Stimulated activated CD8-positive, alpha-beta memory T cell treated with anti-CD3 and anti-CD28 coated beads, Interleukin-7, amount 100 ng/mL, for 4 hours (primary cell): ENCODE results near the gene MOBP.

ENCODE experiments used
- DNase-seq, 2 donors: peaks; one replicate each; pipeline ENCODE4 v3.0.0-alpha.2; 2020; ENCODE audit warnings: low read depth in 2 of 2

Gene MOBP

DNA sequence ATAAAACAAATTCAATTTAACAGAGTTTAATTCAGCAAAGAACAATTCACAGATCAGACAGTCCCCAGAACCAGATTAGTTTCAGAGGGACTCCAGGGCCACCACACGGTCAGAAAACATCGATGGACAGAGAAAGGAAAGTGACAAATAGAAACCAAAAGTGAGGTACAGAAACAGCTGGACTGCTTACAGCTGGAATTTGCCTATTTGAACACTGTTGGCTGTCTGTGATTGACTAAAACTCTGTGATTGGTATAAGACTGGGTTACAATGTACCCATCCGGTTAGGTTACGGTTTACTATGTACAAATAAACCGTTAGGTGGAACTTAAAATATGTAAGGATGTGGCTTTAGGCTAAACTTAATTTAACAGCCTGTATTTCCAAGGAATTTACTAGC is 30.3 kb downstream of the MOBP start:
- DNase-seq: no peak

DNA sequence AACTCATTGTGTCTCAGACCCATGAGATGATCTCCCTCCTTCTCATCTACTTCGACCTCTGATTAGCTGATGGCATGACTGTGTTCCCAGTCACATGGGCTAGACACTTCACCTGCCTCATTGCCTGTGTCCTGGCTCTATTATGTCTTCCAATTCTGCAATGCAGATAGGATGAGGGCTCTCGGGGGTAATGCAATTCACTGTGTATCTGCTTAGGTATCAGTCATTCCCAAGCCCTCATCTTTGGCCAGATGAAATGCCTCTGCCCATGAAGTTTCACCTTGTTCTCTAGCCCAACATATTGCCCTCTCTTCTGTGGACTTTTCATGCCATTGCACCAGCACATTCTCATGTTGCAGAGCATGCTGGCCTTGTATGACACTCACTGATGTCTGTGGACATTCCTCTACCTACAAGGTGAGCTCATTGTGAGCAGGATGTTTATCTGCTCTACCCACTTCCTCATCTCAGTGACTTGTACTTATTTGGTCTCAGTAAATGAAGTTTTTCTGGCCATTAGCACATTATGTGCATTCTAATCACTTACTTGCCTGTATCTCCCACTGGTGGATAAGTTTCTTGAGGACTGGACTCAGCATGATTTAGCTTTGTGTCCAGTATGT is 32.3 kb downstream of the MOBP start:
- no peak for DNase-seq

DNA sequence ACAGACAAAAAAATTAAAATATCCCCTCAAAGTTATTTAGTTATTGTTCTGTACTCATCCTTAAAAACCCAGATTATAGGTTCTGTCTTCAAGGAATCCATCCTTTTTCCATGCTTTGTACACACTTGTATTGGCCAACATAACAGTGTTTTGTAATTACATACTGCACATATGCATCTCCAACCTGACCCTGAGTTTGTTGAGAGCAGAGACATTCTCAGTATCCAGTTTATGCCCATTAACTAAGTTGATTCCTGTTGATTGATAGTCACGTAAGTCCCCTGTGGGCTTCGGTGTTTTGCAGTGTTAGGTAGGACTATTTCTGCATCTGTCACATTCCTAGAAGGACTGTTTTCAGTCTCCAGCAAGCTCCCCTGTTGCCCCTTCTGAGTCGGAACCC is 33.6 kb downstream of the MOBP start:
- DNase-seq: no peak

DNA sequence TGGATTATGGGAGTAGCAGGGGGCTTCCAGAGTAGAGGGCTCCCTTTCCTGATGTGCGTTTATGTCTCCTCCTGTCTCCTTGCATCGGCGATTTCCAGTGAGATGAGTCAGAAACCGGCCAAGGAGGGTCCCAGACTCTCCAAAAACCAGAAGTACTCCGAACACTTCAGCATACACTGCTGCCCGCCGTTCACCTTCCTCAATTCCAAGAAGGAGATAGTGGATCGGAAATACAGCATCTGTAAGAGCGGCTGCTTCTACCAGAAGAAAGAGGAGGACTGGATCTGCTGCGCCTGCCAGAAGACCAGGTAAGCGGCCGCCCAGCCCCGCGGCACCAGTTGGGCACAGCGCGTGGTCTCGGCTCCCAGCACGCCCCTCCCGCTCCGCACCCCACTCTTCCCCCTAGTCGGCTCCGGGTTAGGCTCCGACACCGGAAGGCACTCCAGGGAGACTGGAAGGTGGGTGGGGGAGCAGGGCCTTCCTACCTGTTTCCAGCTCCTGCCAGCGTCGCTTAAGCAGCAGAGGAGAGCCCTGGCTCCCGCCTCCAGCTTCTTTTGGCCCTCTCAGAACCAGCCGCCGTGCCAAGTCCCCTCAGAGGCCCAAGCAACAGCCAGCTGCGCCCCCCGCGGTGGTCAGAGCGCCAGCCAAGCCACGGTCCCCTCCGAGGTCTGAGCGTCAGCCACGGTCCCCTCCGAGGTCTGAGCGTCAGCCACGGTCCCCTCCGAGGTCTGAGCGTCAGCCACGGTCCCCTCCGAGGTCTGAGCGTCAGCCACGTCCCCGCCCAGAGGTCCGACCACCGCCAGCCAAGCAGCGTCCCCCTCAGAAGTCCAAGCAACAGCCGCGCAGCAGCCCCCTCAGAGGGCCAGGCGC is 34.7 kb downstream of the MOBP start:
- DNase-seq: no peak

GRCh38 chr3:39502838-39503145 is 35.3 kb downstream of the MOBP start:
- no peak for DNase-seq

DNA sequence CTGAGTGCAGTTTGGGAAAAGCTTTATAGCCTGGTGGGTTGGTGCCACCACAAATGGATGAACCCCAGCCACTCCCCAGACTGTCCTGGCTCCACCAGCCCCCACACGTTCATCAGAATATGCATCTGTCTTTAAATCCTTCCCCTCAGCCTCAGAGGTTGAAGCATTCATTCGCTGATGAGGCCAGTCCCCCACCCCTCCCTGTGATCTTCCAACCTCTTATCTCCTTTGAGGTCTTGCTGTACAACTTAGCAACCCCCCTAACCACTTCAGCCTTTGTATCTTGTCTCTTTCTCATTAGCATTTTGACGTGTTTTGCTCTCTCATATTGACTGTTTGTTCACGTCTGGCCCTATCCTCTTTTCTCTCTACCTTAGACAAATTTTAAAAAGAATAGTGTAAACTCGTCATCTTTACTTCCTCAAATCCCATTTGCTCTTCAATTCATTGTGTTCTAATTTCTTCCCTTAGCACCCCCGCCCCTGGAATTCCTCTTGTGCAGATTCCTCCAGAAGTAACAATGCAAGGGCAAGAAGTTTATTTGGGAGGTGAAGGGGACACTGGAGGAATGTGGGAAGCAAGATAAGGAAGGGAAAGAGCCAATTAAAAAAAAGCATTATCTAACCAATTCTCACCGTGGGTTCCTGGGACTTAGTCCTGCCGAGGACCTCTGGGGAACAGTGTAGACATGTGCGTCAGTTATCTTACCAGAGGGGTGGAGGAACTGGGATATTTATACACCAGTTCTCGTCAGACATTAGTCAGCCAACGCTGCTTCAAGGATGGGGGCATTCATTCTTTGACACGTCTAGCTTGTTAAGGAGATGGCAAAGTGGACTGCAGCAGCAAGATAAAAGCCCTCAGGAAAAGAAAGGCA is 38.6 kb downstream of the MOBP start:
- no peak for DNase-seq

DNA sequence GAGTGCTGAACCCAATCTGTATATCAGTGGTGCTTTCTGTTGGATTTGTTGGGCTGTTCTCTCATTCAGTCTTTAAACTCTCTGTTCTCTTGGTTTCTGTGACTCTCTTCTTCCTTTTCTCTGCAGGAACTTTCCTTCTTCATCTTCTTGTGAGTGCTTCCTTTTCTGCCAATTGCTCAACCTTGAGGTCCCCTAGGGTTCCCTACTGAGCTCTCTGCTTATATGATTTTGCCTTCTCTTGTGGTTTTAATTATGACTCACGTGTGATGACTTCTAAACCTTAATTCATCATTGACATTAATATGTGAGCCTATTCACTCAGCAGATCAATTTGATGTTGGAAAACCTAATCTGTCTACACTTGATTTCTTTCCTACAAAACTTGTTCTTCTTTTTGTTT is 39.4 kb downstream of the MOBP start:
- no peak for DNase-seq

DNA sequence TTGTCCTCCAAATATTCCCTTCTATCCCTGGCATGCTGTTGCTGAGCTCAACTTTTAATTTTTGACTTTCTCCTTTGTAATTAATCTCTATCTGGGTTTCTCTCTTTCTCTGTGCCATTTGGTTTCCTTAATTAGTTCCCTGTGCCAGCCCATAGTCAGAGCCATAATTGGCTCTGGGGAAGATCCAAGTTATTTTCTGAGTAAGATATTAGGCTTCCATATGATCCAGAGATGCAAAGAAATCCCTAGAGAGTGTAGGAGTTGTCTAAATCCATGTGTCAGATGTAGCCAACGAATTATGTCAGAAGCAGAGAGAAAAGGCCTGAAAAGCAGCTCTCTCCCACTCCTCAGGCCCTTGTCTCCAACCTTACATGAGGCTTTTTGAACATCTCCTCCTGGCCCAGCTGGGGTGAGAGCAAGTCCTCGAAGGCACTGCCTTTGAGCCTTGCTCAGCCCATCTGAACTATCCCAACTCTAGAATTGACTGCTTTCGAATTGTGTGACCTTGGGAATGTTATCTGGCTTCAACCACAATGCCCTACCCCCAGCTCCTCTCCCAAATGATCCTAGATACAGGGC is 46.4 kb downstream of the MOBP start:
- DNase-seq: no peak

GRCh38 chr3:39515681-39516441 is 48.4 kb downstream of the MOBP start:
- DNase-seq: no peak

DNA sequence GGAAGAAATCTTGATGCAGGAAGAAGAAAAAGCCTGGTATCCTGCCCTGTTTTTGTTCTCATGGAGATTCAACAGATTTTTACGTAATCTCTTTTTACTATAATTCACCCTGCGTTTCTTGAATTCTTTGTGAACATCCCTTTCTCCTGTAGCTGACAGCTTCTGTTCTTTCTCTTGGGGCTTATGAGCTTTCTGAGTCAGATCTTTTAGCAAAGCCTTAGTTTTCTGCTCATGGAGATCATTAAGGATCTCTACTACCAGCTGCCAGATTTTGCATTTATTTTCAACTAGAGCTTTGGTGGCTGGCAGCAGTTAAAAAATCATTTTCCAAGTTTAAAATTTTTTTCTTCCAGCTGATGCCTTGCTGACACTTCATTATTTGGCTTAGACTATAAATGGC is 51.6 kb downstream of the MOBP start:
- no peak for DNase-seq

GRCh38 chr3:39519554-39520288 is 52.2 kb downstream of the MOBP start:
- DNase-seq: no peak

- DNase-seq: no peak
These were observed 54.0 kb downstream of the MOBP start for GRCh38 chr3:39521456-39521855.

DNA sequence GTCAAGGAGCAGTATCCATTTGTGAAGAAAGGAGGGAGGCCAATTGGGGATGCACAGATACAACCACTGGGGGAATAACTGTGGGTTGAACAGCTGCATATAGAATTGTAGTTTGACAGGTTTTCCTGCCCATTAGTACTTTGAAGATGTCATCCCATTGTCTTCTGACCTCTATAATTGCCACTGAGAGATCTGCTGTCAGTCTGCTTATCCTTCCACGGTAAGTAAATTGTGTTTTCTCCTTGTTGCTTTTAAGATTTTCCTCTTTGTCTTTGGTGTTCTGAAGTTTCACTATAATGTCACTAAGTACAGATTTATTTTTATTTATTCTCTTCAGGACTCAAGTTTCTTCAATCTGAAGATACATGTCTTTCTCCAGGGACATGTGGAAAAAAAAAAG is 56.6 kb downstream of the MOBP start:
- DNase-seq: no peak

- DNase-seq: no peak
These were observed 61.4 kb downstream of the MOBP start for GRCh38 chr3:39528844-39529243.

DNA sequence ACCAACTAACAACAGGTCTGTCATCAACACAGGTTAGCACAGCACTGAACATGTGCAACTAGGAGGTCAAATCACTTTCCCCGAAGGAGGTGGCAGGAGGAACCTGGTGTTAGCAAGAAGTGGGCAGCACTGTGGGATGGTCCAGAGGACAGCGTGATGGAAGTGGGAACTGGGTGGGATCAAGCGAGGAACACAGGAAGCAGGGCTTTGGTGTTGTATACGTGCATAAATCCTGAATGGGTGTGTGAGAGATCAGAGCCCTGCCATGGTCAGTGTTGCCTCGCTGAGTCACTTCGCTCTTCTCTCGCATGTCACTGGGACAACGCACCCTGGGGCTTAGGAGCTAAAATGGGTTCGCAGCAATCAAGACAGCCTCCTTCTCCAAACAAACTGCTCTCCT is 62.1 kb downstream of the MOBP start:
- no peak for DNase-seq

DNA sequence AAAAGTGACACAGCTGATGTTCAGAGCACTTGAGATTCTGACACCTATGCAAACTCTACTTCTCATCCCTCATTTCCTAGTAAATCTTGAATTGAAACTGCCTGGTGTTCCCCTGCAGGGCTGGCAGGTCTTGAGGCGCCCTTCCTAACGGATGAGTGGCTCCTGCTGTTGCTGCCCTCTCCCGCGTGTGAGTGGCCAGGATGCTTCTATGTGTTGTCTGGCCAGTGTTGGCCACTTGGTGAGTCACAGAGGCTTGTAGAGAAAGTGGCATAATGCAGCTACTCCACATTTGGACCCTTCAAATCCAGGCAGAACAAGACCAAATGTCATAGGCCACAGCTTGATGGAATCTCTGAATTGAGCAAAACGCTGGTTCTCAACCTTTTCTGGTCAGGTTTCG is 63.6 kb downstream of the MOBP start:
- no peak for DNase-seq

DNA sequence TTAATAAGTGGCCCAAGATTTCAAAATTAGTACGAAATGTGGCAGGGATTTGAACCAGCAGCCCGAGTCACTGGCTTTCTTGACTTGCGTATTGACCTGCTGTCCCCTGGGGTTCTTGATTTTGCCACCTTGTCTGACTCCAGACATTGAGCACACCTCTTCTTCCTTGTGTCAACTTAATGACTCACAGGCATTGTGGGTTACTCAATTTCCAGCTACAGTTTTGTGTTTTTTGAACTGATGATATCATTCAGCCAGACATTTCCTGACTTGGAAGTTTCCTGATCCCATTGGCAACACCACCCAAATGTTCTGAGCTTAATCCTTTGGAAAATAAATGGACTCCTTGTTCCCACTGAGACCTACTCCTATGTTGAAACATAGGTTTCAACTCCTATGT is 64.2 kb downstream of the MOBP start:
- DNase-seq: no peak

GRCh38 chr3:39532777-39533176 is 65.3 kb downstream of the MOBP start:
- DNase-seq: no peak

GRCh38 chr3:39533226-39533625 is 65.7 kb downstream of the MOBP start:
- DNase-seq: no peak

DNA sequence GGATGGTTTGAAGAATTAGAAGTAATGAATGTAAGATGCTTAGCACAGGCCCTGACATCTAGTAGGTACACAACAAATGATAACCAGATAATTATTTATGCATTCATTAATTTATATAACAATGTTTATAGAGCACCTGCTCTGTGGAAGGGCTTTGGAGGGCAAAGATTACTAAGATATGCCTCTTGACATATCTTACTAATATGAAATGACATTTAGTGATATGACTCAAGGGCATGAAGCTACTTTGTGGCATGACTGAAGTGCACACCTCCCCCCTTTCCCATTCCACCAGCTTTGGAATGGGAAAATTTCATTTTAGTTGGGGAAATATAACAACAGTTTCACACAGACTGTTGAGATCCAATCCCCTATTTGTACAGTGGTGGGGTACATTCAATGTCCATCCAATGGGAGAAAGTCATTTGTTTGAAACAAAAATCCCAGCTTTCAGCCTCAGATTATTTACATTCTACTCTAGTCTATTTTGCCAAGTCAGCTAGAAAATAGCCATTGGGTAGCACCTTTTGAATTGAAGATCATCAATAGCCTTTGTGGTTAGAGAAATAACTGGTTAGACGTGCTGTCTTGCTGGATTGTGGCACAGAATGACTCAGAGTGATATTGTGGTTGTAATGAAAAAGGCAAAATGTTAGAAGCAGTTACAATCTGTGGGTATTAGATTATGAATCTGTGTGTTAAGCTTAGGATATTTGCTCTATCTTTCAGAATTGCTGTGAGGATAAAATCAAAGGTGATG is 72.9 kb downstream of the MOBP start:
- DNase-seq: no peak
